BLaER1 (cell line): Measurements from ENCODE around the gene RALGAPA1.

Experiments used
- H3K27ac ChIP-seq: shearing (Covaris generic); formaldehyde crosslinking; 2 replicates; pipeline ENCODE4 v1.8.1; 2022
- H3K27me3 ChIP-seq: shearing (Covaris generic); formaldehyde crosslinking; 2 replicates; pipeline ENCODE4 v1.8.1; 2022
- H3K36me3 ChIP-seq: shearing (Covaris generic); formaldehyde crosslinking; 2 replicates; pipeline ENCODE4 v1.8.1; 2022
- H3K4me1 ChIP-seq: shearing (Covaris generic); formaldehyde crosslinking; 2 replicates; pipeline ENCODE4 v1.8.1; 2022
- H3K4me2 ChIP-seq: shearing (Covaris generic); formaldehyde crosslinking; 2 replicates; pipeline ENCODE4 v1.8.1; 2022
- H3K4me3 ChIP-seq: shearing (Covaris generic); formaldehyde crosslinking; 2 replicates; pipeline ENCODE4 v1.8.1; 2022
- H3K9ac ChIP-seq: shearing (Covaris generic); formaldehyde crosslinking; 2 replicates; pipeline ENCODE4 v1.8.1; 2022
- H3K9me3 ChIP-seq: shearing (Covaris generic); formaldehyde crosslinking; 2 replicates; pipeline ENCODE4 v1.8.1; 2022
- H4K20me1 ChIP-seq: shearing (Covaris generic); formaldehyde crosslinking; 2 replicates; pipeline ENCODE4 v1.8.1; 2022
- Cebpa-rat ChIP-seq: shearing (Covaris generic); IDR thresholded peaks from 2 replicates; pipeline ENCODE4 v1.8.1; 2022

The RALGAPA1 gene

GRCh38 chr14:35821564-35822411 is 12.7 kb upstream of the RALGAPA1 start:
- Histone ChIP-seq H3K27ac (no peak overlapping the region), H4K20me1 (no peaks in the 10 kb centered on the region), H3K36me3 (no peaks in the 10 kb centered on the region), H3K9me3 (no peaks in the 10 kb centered on the region), H3K27me3 (no peaks in the 10 kb centered on the region), H3K4me3 (no peak overlapping the region), H3K9ac (no peak overlapping the region), H3K4me2 (no peak overlapping the region), H3K4me1 (0 out of 2 replicates have a peak, but pooled peaks cover 6% of the 10 kb centered on the region)
- no peak for TF ChIP-seq Cebpa-rat

GRCh38 chr14:35819591-35820540 is 10.8 kb upstream of the RALGAPA1 start:
- H3K4me3 ChIP-seq = no peak overlapping the region
- no peak overlapping the region for H3K4me2 ChIP-seq
- no peak overlapping the region for H3K27ac ChIP-seq
- no peaks in the 10 kb centered on the region for H3K27me3 ChIP-seq
- no peaks in the 10 kb centered on the region for H3K4me1 ChIP-seq
- no peak for TF ChIP-seq Cebpa-rat
- no peaks in the 10 kb centered on the region for H3K36me3 ChIP-seq
- no peak overlapping the region for H3K9ac ChIP-seq
- H4K20me1 ChIP-seq = no peaks in the 10 kb centered on the region
- H3K9me3 ChIP-seq = no peaks in the 10 kb centered on the region

- no peak for TF ChIP-seq Cebpa-rat
- Histone ChIP-seq H3K27me3 (no peaks in the 10 kb centered on the region), H3K4me2 (no peak overlapping the region), H3K9me3 (no peaks in the 10 kb centered on the region), H3K27ac (no peak overlapping the region), H4K20me1 (no peaks in the 10 kb centered on the region), H3K4me3 (no peak overlapping the region), H3K4me1 (no peaks in the 10 kb centered on the region), H3K36me3 (no peaks in the 10 kb centered on the region), H3K9ac (no peak overlapping the region)
Observed at GRCh38 chr14:35818346-35819115, 9.4 kb upstream of the RALGAPA1 start.

- H3K27ac ChIP-seq = no peak overlapping the region
- no peak overlapping the region for H3K4me2 ChIP-seq
- H3K9ac ChIP-seq = no peak overlapping the region
- H3K27me3 ChIP-seq = no peaks in the 10 kb centered on the region
- H3K9me3 ChIP-seq = no peaks in the 10 kb centered on the region
- no peak overlapping the region for H3K4me3 ChIP-seq
- H4K20me1 ChIP-seq = no peaks in the 10 kb centered on the region
- no peak for TF ChIP-seq Cebpa-rat
- H3K4me1 ChIP-seq = no peaks in the 10 kb centered on the region
- no peaks in the 10 kb centered on the region for H3K36me3 ChIP-seq
Observed at GRCh38 chr14:35814371-35815005, 5.4 kb upstream of the RALGAPA1 start.

GRCh38 chr14:35810963-35811362 is 1.9 kb upstream of the RALGAPA1 start:
- Histone ChIP-seq H3K27ac (no peak overlapping the region), H3K9me3 (no peaks in the 10 kb centered on the region)
- no peak for TF ChIP-seq Cebpa-rat

GRCh38 chr14:35809597-35809996 is 502 bp upstream of the RALGAPA1 start:
- H3K9ac ChIP-seq = no peak overlapping the region; the same call in 1 of the 2 replicates
- H3K4me3 ChIP-seq = peak overlapping the region; percentile 82
- peak overlapping the region; percentile 33; the same call in 1 of the 2 replicates for H3K4me2 ChIP-seq
- H3K27me3 ChIP-seq = no peaks in the 10 kb centered on the region
- H3K9me3 ChIP-seq = no peaks in the 10 kb centered on the region
- H4K20me1 ChIP-seq = no peaks in the 10 kb centered on the region
- no peaks in the 10 kb centered on the region for H3K36me3 ChIP-seq
- H3K27ac ChIP-seq = no peak overlapping the region
- H3K4me1 ChIP-seq = peaks cover 21% of the 10 kb centered on the region
- no peak for TF ChIP-seq Cebpa-rat

More at GRCh38 chr14:35810963-35811362, 1.9 kb upstream of the RALGAPA1 start:
- H3K4me3 ChIP-seq = no peak overlapping the region
- no peak overlapping the region for H3K9ac ChIP-seq
- H3K27me3 ChIP-seq = no peaks in the 10 kb centered on the region
- no peaks in the 10 kb centered on the region for H3K36me3 ChIP-seq
- H4K20me1 ChIP-seq = no peaks in the 10 kb centered on the region
- H3K4me2 ChIP-seq = no peak overlapping the region
- peaks cover 21% of the 10 kb centered on the region for H3K4me1 ChIP-seq

- Histone ChIP-seq H3K9me3 (no peaks in the 10 kb centered on the region), H3K4me2 (peak overlapping the region; percentile 88), H3K27ac (peak overlapping the region; percentile 83), H3K4me3 (peak overlapping the region; percentile 82), H3K4me1 (peaks cover 21% of the 10 kb centered on the region), H3K9ac (peak overlapping the region; percentile 87), H3K27me3 (no peaks in the 10 kb centered on the region), H4K20me1 (no peaks in the 10 kb centered on the region), H3K36me3 (peaks cover 6% of the 10 kb centered on the region; the same call in 1 of the 2 replicates)
- no peak for TF ChIP-seq Cebpa-rat
Observed at GRCh38 chr14:35808076-35808637, 938 bp downstream of the RALGAPA1 start.

GRCh38 chr14:35807131-35807961 is 1.7 kb downstream of the RALGAPA1 start:
- no peak for TF ChIP-seq Cebpa-rat
- peaks cover 6% of the 10 kb centered on the region; the same call in 1 of the 2 replicates for H3K36me3 ChIP-seq
- no peaks in the 10 kb centered on the region for H3K9me3 ChIP-seq
- no peak overlapping the region for H3K9ac ChIP-seq
- H4K20me1 ChIP-seq = no peaks in the 10 kb centered on the region
- H3K4me3 ChIP-seq = peak overlapping the region; percentile 82; the same call in 1 of the 2 replicates
- peaks cover 21% of the 10 kb centered on the region for H3K4me1 ChIP-seq
- H3K27me3 ChIP-seq = no peaks in the 10 kb centered on the region
- peak overlapping the region; percentile 88 for H3K4me2 ChIP-seq
- no peak overlapping the region for H3K27ac ChIP-seq
